BE2C (cell line): ENCODE measurements around the gene TMEM179.
A peak's percentile ranks its signal among the peaks of the same experiment; 100 is the strongest.

Experiments
- DNase-seq: peaks from one replicate; pipeline ENCODE4 v3.0.0-alpha.2; 2020
- H3K27me3 ChIP-seq: fragments of 250-450 bp; sonication (Bioruptor Pico); 2 replicates; pipeline ENCODE4 v1.5.1; 2020; ENCODE audit warnings: mild to moderate bottlenecking
- H3K36me3 ChIP-seq: fragments of 250-450 bp; sonication (Bioruptor Pico); 2 replicates; pipeline ENCODE4 v1.5.1; 2020; ENCODE audit warnings: mild to moderate bottlenecking
- H3K4me1 ChIP-seq: fragments of 250-450 bp; sonication (Bioruptor Pico); 2 replicates; pipeline ENCODE4 v1.5.1; 2020
- H3K4me3 ChIP-seq: 2 replicates; pipeline ENCODE4 v1.5.1; 2011; ENCODE audit warnings: low read depth, low read length
- H3K9me3 ChIP-seq: fragments of 250-450 bp; sonication (Bioruptor Pico); 2 replicates; pipeline ENCODE4 v1.5.1; 2020
- TF ChIP-seq, protein P1 (sequence below): IDR thresholded peaks from 2 replicates; pipeline ENCODE4 v1.5.1; 2012; ENCODE audit warnings: mild to moderate bottlenecking, low read depth, low read length

Gene TMEM179

DNA sequence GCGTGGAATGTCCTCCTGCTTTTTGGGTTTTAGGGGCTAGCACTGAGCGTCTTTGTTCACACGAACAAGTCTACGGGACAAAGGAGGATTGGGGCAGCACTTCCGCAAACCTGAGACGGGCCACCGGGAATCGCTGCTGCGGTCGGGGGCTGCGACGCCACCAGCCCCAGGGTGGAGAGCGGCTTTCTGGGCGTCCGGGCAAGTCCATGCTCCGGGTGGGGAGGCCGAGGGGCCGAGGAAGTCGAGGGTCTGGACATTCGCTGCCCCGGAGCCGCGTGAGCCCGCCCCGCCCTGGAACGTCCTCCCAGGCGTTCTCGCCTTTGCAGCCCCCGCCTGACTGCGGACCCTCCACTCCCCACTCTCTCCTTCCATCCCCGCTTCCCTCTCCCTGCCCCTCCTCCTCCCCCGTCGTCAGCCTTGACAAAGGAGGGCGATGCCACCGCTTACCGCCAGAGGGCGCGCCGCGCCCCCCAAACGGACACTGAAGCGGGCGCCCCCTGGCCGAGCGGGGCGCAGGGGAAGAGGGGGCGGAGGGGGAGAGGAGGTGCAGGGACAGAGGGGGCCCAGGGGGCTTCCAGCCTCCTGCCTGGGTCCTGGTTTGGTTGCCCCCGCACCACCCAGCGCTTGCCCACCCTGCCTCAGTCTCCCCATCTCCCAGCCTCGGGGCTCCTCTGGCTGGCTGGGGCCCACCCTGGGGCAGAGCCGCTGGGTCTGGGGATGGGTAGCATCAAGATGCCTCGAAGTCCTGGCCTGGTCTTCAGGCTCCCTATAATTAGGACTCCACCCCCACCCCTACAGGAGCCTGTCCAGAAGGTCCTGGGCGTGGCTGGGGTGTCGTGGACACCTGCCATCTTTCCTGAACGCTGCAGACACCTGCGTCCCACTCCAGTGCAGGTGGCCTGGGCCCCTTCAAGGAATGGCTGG, 45.7 kb upstream of the TMEM179 start:
- no peaks in the 10 kb centered on the region; the same call in 1 of the 2 replicates for H3K9me3 ChIP-seq
- H3K36me3 ChIP-seq, result no peaks in the 10 kb centered on the region
- TF ChIP-seq, protein P1, sequence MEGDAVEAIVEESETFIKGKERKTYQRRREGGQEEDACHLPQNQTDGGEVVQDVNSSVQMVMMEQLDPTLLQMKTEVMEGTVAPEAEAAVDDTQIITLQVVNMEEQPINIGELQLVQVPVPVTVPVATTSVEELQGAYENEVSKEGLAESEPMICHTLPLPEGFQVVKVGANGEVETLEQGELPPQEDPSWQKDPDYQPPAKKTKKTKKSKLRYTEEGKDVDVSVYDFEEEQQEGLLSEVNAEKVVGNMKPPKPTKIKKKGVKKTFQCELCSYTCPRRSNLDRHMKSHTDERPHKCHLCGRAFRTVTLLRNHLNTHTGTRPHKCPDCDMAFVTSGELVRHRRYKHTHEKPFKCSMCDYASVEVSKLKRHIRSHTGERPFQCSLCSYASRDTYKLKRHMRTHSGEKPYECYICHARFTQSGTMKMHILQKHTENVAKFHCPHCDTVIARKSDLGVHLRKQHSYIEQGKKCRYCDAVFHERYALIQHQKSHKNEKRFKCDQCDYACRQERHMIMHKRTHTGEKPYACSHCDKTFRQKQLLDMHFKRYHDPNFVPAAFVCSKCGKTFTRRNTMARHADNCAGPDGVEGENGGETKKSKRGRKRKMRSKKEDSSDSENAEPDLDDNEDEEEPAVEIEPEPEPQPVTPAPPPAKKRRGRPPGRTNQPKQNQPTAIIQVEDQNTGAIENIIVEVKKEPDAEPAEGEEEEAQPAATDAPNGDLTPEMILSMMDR, result peak; percentile 94
- peak; percentile 79 for DNase-seq
- H3K27me3 ChIP-seq, result no peaks in the 10 kb centered on the region
- H3K4me1 ChIP-seq, result no peaks in the 10 kb centered on the region
- H3K4me3 ChIP-seq, result peak overlapping the region; percentile 59

DNA sequence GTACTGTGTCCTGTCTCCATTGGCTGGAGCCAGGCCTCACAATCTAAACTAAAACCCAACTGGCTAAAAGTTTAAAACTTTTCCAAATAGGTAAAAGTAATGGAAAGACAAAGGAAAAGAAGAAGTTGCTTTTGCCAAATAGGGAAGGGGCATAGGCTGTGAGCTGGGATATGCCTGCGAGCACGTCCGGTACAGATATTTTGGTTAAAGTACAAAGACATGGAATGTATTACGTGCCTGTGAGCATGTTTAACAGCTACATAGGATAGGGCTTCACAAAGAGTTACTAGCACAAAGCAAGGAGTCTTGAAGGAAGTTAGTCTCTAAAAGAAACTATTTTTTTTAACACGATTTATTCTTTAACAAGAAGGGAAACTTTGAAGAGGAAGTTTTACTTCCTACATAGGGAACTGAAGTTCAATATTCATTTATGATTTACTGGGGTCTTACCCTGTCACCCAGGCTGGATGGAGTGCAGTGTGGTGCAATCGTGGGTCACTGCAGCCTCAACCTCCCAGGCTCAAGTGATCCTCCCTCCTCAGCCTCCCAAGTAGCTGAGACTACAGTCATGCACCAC, 43.0 kb upstream of the TMEM179 start:
- DNase-seq, result no peak
- Histone ChIP-seq H3K9me3 (no peaks in the 10 kb centered on the region; the same call in 1 of the 2 replicates), H3K4me3 (no peak overlapping the region), H3K36me3 (no peaks in the 10 kb centered on the region), H3K27me3 (no peaks in the 10 kb centered on the region), H3K4me1 (no peaks in the 10 kb centered on the region)
- TF ChIP-seq, protein P1, result no peak

DNA sequence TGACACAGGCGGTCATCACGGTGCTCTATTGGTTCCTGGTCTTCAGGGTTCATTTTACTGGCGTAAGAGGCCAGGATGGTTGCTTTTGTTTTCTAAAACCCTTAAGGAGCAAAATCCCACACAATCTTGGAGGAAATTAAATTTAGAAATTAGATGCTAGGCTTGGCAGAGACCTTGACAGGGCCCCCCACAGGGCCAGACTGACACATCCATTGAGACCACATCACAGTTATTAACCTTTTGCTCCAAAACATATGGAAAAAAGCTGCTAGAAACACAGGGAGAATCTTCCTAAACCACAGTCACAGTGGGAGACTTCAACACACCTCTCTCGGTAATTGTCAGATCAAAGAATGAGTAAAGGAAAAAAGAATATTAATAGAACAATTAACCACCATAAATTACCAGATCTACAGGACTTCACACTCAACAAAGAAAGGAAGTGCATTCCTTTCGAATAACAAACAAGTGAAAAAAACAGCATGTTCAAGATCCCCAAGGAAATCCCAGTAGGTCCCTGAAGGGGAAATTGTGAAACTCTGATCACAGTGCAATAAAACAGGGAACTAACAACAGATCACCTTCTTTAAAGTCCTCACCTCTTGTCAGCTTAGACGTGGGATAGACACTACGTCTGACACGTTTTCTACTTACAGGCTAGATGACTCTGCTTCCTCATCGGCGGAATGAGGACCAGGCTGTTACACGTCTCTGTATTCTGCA, 40.2 kb upstream of the TMEM179 start:
- TF ChIP-seq, protein P1, result no peak
- H3K9me3 ChIP-seq, result no peaks in the 10 kb centered on the region; the same call in 1 of the 2 replicates
- no peaks in the 10 kb centered on the region for H3K36me3 ChIP-seq
- H3K4me1 ChIP-seq, result no peaks in the 10 kb centered on the region
- no peak for DNase-seq
- H3K27me3 ChIP-seq, result no peaks in the 10 kb centered on the region
- no peak overlapping the region for H3K4me3 ChIP-seq

DNA sequence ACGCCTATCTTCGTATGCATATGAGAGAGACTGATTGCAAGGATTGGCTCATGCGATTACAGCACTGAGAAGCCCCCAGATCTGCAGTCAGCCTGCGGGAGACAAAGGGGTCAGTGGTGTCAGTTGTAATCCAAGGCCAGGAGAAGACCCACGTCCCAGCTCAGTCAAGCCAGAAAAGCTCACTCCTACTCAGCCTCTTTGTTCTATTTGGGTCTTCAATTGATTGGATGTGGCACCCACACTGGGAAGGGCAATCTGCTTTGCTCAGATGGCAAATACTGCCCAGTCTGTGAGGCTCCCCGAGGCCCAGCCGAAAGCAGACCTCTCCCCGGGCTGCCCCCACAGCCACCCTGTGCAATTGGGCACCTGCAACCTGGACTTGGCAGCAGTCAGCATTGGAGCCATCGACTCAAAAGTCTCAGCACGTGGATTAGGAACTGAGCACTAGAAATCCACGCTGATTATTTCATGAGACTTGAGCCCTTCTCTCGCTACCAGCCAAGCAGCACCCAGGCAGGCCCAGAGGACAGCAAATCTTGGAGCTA, 39.6 kb upstream of the TMEM179 start:
- Histone ChIP-seq H3K9me3 (no peaks in the 10 kb centered on the region; the same call in 1 of the 2 replicates), H3K27me3 (no peaks in the 10 kb centered on the region), H3K4me1 (no peaks in the 10 kb centered on the region), H3K4me3 (no peak overlapping the region), H3K36me3 (no peaks in the 10 kb centered on the region)
- TF ChIP-seq, protein P1, result no peak
- no peak for DNase-seq

DNA sequence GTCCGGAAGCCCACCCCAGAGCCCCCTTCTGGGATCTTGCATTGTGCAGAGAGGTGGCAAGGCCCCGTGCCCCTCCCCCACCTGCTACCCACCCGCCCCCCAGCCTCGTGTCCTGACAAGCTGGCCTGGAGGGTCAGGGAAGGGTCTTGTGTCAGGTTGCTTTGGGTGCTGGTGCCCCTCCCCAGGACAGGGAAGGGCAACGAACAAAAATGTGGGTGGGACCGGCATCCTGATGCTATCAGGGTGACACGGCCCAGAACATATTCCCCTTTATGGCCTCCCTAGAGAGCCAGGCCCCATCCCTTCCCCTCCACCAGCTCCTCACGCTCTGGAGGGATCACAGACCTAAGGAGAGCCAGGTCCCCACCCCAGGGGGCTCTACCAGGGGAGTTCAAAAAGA, 38.7 kb upstream of the TMEM179 start:
- Histone ChIP-seq H3K4me3 (no peak overlapping the region), H3K36me3 (no peaks in the 10 kb centered on the region), H3K4me1 (peaks cover 2% of the 10 kb centered on the region), H3K9me3 (no peaks in the 10 kb centered on the region; the same call in 1 of the 2 replicates), H3K27me3 (no peaks in the 10 kb centered on the region)
- TF ChIP-seq, protein P1, result no peak
- DNase-seq, result no peak
